Measurements from ENCODE around the gene TIMM17A. TPM values are rescaled to one million over a fixed set of nuclear protein-coding genes. Genes with fewer than 3 reads are reported as not detected.

TIMM17A gene
- total and polyA plus RNA-seq, 2 of the 8 experiments (the other 6 are each of a cell fraction or from before 2014, with no cell fraction given) = 30.3 to 57.1 TPM

GRCh38 chr1:201941420-201942128 lies 13.7 kb upstream of the TIMM17A start (continued):
- TF ChIP-seq POU5F1 (IDR thresholded peaks at IDR 0.05; ENCODE audit: low read depth, low read length) = no peak
- TF ChIP-seq BACH1 (IDR thresholded peaks at IDR 0.05; ENCODE audit: low read length) = no peak
- peak; percentile 65; the same call in 1 of the 2 replicates for TF ChIP-seq PHF8 (conservative IDR thresholded peaks at IDR 0.05; ENCODE audit: low read depth, low read length)
- peak; percentile 48 for TF ChIP-seq TAF1 (IDR thresholded peaks at IDR 0.05; ENCODE audit: low read depth, low read length)
- 0 out of 2 replicates have a peak, but pooled peaks have one; percentile 46 for TF ChIP-seq ATF2 (IDR thresholded peaks at IDR 0.05; ENCODE audit: low read length)
- TF ChIP-seq EP300 (IDR thresholded peaks at IDR 0.05; ENCODE audit: borderline replicate concordance in 1 of 2, low read depth in 2 of 2, low read length in 2 of 2) = peak in 1 of 2 experiments; percentile 9; a peak in 1 of 3 replicates
- TF ChIP-seq SIN3A (conservative IDR thresholded peaks at IDR 0.05 in 1 of 2, IDR thresholded peaks at IDR 0.05 in 1 of 2; ENCODE audit: low read depth in 1 of 2, low read length in 2 of 2) = peak in 1 of 2 experiments; percentile 49; a peak in 1 of 4 replicates
- peak; percentile 98 for TF ChIP-seq ASH2L (IDR thresholded peaks at IDR 0.05; ENCODE audit: low read length)
